Gastrocnemius medialis (tissue), 4 donors: Measurements from ENCODE around the gene PAPPA.

Experiments used
- CTCF ChIP-seq, 5 experiments: fragments of 450-650 bp in 3 of 5; fragments of 200-600 bp in 2 of 5; sonication (generic) in 2 of 5; IDR thresholded peaks in 4 of 5; conservative IDR thresholded peaks in 1 of 5; 1 replicate in 4 of 5; 2 replicates in 1 of 5; pipeline ENCODE4 v1.5.1; 2016 to 2019; ENCODE audit warnings: antibody characterized with exemption in 5 of 5, mild to moderate bottlenecking in 3 of 5, moderate library complexity in 3 of 5
- POLR2A ChIP-seq, 2 donors: fragments of 450-650 bp; IDR thresholded peaks; one replicate each; pipeline ENCODE4 v1.6.1; 2017; ENCODE audit warnings: antibody characterized with exemption in 2 of 2, mild to moderate bottlenecking in 2 of 2, moderate library complexity in 2 of 2

- no peak for TF ChIP-seq CTCF (IDR thresholded peaks at IDR 0.05 in 4 of 5, conservative IDR thresholded peaks at IDR 0.05 in 1 of 5)
- no peak for TF ChIP-seq POLR2A (IDR thresholded peaks at IDR 0.05)
Observed at GRCh38 chr9:116276196-116276493, 122.6 kb downstream of the PAPPA start.
